Tibial nerve (tissue), 4 donors: ENCODE data around the gene TMEM218. TPM values are rescaled to one million over a fixed set of nuclear protein-coding genes. Genes with fewer than 3 reads are reported as not detected.

Experiments used
- DNase-seq, 2 donors: peaks; one replicate each; pipeline ENCODE4 v3.0.0-alpha.2; 2019; ENCODE audit warnings: low spot score in 2 of 2
- H3K27ac ChIP-seq, 4 donors: fragments of 200-600 bp; sonication (generic) in 3 of 4; one replicate each; pipeline ENCODE4 v1.5.1; 2017 to 2019; ENCODE audit warnings: mild to moderate bottlenecking in 1 of 4
- H3K27me3 ChIP-seq, 2 donors: fragments of 200-600 bp; sonication (generic) in 1 of 2; one replicate each; pipeline versions ENCODE4 v1.5.1 to v1.6.0; 2017 to 2019
- H3K36me3 ChIP-seq, 3 donors: fragments of 200-600 bp; sonication (generic); one replicate each; pipeline ENCODE4 v1.5.1; 2018 to 2019
- H3K4me1 ChIP-seq, 4 donors: fragments of 200-600 bp; sonication (generic) in 3 of 4; one replicate each; pipeline ENCODE4 v1.5.1; 2017 to 2019
- H3K4me3 ChIP-seq, 4 donors: fragments of 200-600 bp; sonication (generic) in 3 of 4; one replicate each; pipeline ENCODE4 v1.5.1; 2017 to 2019; ENCODE audit warnings: mild to moderate bottlenecking in 1 of 4, moderate library complexity in 1 of 4
- H3K9me3 ChIP-seq, 4 donors: fragments of 200-600 bp; sonication (generic) in 3 of 4; one replicate each; pipeline ENCODE4 v1.5.1; 2017 to 2019
- EP300 ChIP-seq, 2 donors: sonication (generic); formaldehyde crosslinking; IDR thresholded peaks; one replicate each; pipeline ENCODE4 v1.6.1; 2017; ENCODE audit warnings: antibody characterized with exemption in 2 of 2, mild to moderate bottlenecking in 1 of 2
- POLR2A ChIP-seq, 2 donors: fragments of 450-650 bp; IDR thresholded peaks; one replicate each; pipeline ENCODE4 v1.6.1; 2017; ENCODE audit warnings: antibody characterized with exemption in 2 of 2, mild to moderate bottlenecking in 2 of 2, moderate library complexity in 2 of 2
- WGBS, 2 donors: methylation state at CpG; one replicate each; pipeline ENCODE4 v1.1.5; 2018; 5-methylcytosine and 5-hydroxymethylcytosine counted together
- total RNA-seq, 4 donors: library from RNA; depleted of rRNA; stranded (reverse); fragments of >200 nt; gene quantifications; one replicate each; pipeline ENCODE4 v1.1.0, GENCODE V29; 2016
- TF ChIP-seq, protein P1 (sequence below), 5 experiments: fragments of 200-600 bp in 3 of 5; fragments of 450-650 bp in 2 of 5; sonication (generic) in 3 of 5; IDR thresholded peaks; one replicate each; pipeline ENCODE4 v1.5.1; 2016 to 2019; ENCODE audit warnings: antibody characterized with exemption in 5 of 5, mild to moderate bottlenecking in 3 of 5, moderate library complexity in 2 of 5

The TMEM218 gene
- total RNA-seq, 4 donors from 2014 or later: 17.2 to 30.6 (median 20.7) TPM

- Histone ChIP-seq H3K27me3 (peaks cover 0 to 4% of the 10 kb centered on the region in 2 donors), H3K27ac (peak overlapping the region in 3 of 4 donors; percentile 50 to 63 (median 59)), H3K4me3 (no peak overlapping the region), H3K9me3 (no peaks in the 10 kb centered on the region), H3K4me1 (peaks cover 0 to 19% (median 9%) of the 10 kb centered on the region in 4 donors), H3K36me3 (no peaks in the 10 kb centered on the region)
- no peak for DNase-seq
- 57 to 72% methylated on average over 6 of the region's 6 CpGs for WGBS, 2 donors
- no peak for TF ChIP-seq EP300 (IDR thresholded peaks at IDR 0.05)
- TF ChIP-seq, protein P1, sequence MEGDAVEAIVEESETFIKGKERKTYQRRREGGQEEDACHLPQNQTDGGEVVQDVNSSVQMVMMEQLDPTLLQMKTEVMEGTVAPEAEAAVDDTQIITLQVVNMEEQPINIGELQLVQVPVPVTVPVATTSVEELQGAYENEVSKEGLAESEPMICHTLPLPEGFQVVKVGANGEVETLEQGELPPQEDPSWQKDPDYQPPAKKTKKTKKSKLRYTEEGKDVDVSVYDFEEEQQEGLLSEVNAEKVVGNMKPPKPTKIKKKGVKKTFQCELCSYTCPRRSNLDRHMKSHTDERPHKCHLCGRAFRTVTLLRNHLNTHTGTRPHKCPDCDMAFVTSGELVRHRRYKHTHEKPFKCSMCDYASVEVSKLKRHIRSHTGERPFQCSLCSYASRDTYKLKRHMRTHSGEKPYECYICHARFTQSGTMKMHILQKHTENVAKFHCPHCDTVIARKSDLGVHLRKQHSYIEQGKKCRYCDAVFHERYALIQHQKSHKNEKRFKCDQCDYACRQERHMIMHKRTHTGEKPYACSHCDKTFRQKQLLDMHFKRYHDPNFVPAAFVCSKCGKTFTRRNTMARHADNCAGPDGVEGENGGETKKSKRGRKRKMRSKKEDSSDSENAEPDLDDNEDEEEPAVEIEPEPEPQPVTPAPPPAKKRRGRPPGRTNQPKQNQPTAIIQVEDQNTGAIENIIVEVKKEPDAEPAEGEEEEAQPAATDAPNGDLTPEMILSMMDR (IDR thresholded peaks at IDR 0.05): no peak
- no peak for TF ChIP-seq POLR2A (IDR thresholded peaks at IDR 0.05)
These were observed 39.6 kb downstream of the TMEM218 start for GRCh38 chr11:125071846-125072217.

DNA sequence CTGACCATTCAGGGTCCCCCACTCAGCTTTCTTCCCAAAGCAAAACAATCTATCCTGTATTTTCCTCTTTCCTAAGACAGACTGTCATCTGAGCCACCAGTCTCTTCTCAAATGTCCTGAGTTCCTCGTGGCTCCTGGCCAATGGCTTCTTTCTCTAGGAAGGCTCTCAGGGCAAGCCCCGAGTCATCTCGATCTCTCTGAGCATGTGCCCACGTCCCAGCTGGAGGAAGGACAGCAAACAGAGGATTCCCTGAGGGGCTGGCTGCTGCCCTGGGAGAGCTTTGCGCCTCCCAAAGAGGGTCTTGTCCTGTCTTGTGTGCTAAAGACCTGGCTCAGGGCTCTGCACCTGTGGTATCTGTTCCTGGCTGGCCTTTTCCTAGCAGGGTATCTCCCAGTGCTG, 40.0 kb downstream of the TMEM218 start:
- DNase-seq: peak in 1 of 2 donors; percentile 29
- H3K4me1 ChIP-seq: peaks cover 0 to 19% (median 9%) of the 10 kb centered on the region in 4 donors
- no peaks in the 10 kb centered on the region for H3K9me3 ChIP-seq
- WGBS, 2 donors: 20 to 44% methylated on average over 5 of the region's 5 CpGs
- peak overlapping the region; percentile 9 to 63 (median 54) for H3K27ac ChIP-seq
- no peak overlapping the region for H3K4me3 ChIP-seq
- no peak for TF ChIP-seq POLR2A (IDR thresholded peaks at IDR 0.05)
- TF ChIP-seq, protein P1 (IDR thresholded peaks at IDR 0.05): no peak
- no peak for TF ChIP-seq EP300 (IDR thresholded peaks at IDR 0.05)
- peaks cover 0 to 4% of the 10 kb centered on the region in 2 donors for H3K27me3 ChIP-seq
- no peaks in the 10 kb centered on the region for H3K36me3 ChIP-seq

DNA sequence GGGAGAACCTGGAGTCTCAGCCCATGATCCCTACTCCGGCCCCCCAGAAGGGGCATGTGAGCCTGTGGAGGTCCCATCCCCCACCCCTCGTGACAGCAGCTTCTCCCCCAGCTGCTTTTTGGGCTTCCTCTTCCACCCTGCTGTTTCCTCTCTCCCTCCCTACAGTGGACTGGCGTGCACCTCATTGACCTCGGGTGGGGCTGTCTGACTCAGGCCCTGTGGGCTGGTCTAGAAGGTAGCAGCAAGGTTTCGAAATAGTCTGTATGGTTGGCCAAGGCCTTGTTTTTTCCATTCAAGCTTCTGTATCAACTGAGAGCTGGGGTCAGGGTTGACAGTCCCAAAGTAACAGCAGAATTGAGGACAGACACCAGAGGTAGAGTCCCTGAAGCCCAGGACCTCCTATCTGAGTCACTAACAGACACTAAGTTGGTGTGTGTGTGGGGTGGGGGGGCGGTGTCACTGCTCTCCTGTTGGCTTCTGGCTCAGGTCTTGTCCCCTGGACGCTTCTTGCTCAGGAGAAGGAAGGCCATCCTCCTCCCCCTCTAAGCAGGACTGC, 40.6 kb downstream of the TMEM218 start:
- WGBS, 2 donors: 61% methylated on average over 7 of the region's 7 CpGs
- no peak overlapping the region for H3K4me3 ChIP-seq
- peak overlapping the region; percentile 9 to 63 (median 58) for H3K27ac ChIP-seq
- H3K9me3 ChIP-seq: no peaks in the 10 kb centered on the region
- TF ChIP-seq, protein P1 (IDR thresholded peaks at IDR 0.05): no peak
- TF ChIP-seq POLR2A (IDR thresholded peaks at IDR 0.05) (no peak), EP300 (IDR thresholded peaks at IDR 0.05) (peak; percentile 65 to 83)
- peaks cover 0 to 4% of the 10 kb centered on the region in 2 donors for H3K27me3 ChIP-seq
- H3K36me3 ChIP-seq: no peaks in the 10 kb centered on the region
- peak; percentile 54 to 76 for DNase-seq
- H3K4me1 ChIP-seq: peaks cover 0 to 19% (median 9%) of the 10 kb centered on the region in 4 donors

DNA sequence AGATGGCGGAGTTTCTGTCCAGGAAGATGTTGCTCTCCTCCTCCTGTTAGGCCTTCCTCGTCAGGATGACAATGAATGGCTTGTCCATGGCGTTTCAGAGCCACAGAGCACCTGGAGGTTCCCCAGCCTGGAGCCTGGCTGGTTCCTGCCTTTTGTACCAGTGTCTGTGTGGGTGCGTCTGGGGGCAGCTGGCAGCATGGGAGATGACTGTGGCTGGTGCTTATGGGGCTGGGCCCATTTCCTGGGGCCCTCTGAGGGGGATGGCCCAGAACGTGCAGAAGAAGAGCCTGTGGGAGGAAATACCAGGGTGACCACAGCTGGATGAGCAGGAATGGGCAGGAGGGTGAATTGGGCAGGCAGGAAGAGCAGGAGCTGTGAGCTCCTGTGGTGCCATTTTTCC, 41.6 kb downstream of the TMEM218 start:
- WGBS, 2 donors: 57 to 70% methylated on average over 5 of the region's 5 CpGs
- H3K36me3 ChIP-seq: no peaks in the 10 kb centered on the region
- no peaks in the 10 kb centered on the region for H3K9me3 ChIP-seq
- peaks cover 0 to 19% (median 9%) of the 10 kb centered on the region in 4 donors for H3K4me1 ChIP-seq
- no peak overlapping the region for H3K4me3 ChIP-seq
- H3K27me3 ChIP-seq: peaks cover 0 to 4% of the 10 kb centered on the region in 2 donors
- H3K27ac ChIP-seq: peak overlapping the region in 3 of 4 donors; percentile 52 to 57 (median 56)
- no peak for DNase-seq
- TF ChIP-seq EP300 (IDR thresholded peaks at IDR 0.05): no peak
- TF ChIP-seq, protein P1 (IDR thresholded peaks at IDR 0.05): no peak
- TF ChIP-seq POLR2A (IDR thresholded peaks at IDR 0.05): no peak

DNA sequence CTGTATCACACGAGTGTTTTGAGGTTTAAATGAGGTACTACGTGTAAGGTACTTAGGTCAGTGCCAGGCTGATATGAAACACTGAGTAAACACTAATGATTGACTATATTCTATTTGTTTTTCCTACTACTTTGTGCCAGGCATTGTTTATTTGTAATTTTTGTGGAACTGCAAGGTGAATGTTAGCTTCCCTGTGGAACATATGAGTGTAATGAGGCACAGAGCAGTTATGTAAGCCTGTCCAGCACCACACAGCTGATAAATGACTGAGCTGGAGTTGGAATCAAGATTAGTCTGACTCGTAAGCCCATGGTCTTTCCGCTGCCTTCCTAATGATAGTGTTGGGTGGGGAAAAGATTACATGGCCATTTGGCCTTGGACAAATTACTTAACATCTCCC, 42.4 kb downstream of the TMEM218 start:
- Histone ChIP-seq H3K27ac (no peak overlapping the region), H3K4me1 (peaks cover 0 to 19% (median 12%) of the 10 kb centered on the region in 4 donors), H3K9me3 (no peaks in the 10 kb centered on the region), H3K4me3 (no peak overlapping the region), H3K36me3 (no peaks in the 10 kb centered on the region), H3K27me3 (peaks cover 0 to 4% of the 10 kb centered on the region in 2 donors)
- WGBS, 2 donors: 83% methylated on average over 4 of the region's 4 CpGs
- DNase-seq: no peak
- TF ChIP-seq, protein P1 (IDR thresholded peaks at IDR 0.05): no peak
- TF ChIP-seq POLR2A (IDR thresholded peaks at IDR 0.05): no peak
- TF ChIP-seq EP300 (IDR thresholded peaks at IDR 0.05): no peak
